ENCODE measurements around the gene RAPGEF6. TPM values are rescaled to one million over a fixed set of nuclear protein-coding genes. Genes with fewer than 3 reads are reported as not detected.

The RAPGEF6 gene
- total and polyA plus RNA-seq, 4 experiments from 2014 or later = 18.0 to 121 (median 73.0) TPM

DNA sequence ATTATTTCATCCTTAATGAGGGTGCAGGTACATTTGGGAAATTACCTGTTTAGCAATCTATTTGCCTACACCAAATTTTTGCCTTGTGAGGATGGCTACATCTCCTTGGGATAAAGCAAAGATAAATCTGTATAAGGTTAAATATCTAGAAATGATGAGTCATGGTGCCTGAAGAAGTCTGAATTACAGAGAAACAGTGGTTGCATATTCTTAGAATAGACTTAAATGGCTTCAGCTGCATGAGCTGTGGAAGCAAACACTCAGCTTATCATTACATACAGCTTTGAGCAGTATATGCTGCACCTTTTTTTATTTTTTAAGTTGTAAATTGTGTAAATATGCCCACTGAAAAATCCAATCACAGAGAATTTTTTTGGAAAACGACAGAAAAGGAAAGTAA, 153.5 kb downstream of the RAPGEF6 start:
- no peak overlapping the region for H3K27ac ChIP-seq (ENCODE audit: low read depth, low read length)
- peaks cover 56 to 71% of the 10 kb centered on the region in 2 donors for H3K36me3 Mint-ChIP-seq
- no peaks in the 10 kb centered on the region for H3K27me3 ChIP-seq (ENCODE audit: insufficient read depth, low read length)
- peaks cover 19% of the 10 kb centered on the region for H3K36me3 ChIP-seq (ENCODE audit: insufficient read depth, low read length)
- H3K4me1 ChIP-seq (ENCODE audit: insufficient read depth, low read length) = peaks cover 12% of the 10 kb centered on the region
- DNase-seq = no peak
- intact Hi-C loops (cut with micrococcal nuclease) = no loop called here
- H3K9me3 Mint-ChIP-seq = no peaks in the 10 kb centered on the region
- H3K9me3 ChIP-seq (ENCODE audit: control insufficient read depth in 1 of 2, low read length in 2 of 2) = no peaks in the 10 kb centered on the region
- peak overlapping the region in 1 of 7 donors; percentile 35 for H3K27ac Mint-ChIP-seq
- CTCF ChIA-PET (ENCODE audit: partially characterized antibody) = no interaction called here
- no peak overlapping the region for H3K4me3 Mint-ChIP-seq
- POLR2A ChIA-PET (ENCODE audit: partially characterized antibody) = no interaction called here
- H3K4me3 ChIP-seq (ENCODE audit: low read length in 2 of 2) = no peak overlapping the region
- H3K27me3 Mint-ChIP-seq = no peaks in the 10 kb centered on the region
- peaks cover 24 to 32% (median 26%) of the 10 kb centered on the region in 4 donors for H3K4me1 Mint-ChIP-seq

DNA sequence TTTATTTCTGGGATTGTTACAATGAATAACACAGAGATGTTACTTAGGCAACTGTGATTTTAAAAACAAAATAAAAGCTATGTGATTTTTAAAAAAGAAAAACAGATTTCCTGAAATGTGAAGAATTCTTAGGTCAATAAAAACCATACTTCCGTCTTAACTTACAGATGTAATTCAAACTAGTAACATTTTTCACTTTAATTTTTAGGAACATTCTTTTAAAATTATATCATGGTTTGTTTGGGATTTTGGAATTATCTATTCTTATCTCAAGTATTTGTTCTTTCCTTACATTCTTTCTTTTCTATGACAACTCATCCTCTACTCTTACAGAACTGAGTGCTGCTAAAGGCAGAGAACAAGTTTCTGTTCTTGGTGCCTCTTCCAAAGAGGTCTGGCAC, 159.5 kb downstream of the RAPGEF6 start:
- Mint-ChIP-seq H3K27ac (peak overlapping the region in 2 of 7 donors; percentile 55 to 57), H3K9me3 (no peaks in the 10 kb centered on the region), H3K4me3 (no peak overlapping the region), H3K4me1 (peaks cover 17 to 29% (median 23%) of the 10 kb centered on the region in 4 donors), H3K36me3 (peaks cover 44 to 75% of the 10 kb centered on the region in 2 donors), H3K27me3 (no peaks in the 10 kb centered on the region)
- ChIA-PET POLR2A (ENCODE audit: partially characterized antibody) (no interaction called here), CTCF (ENCODE audit: partially characterized antibody) (no interaction called here)
- no peaks in the 10 kb centered on the region for H3K27me3 ChIP-seq (ENCODE audit: insufficient read depth, low read length)
- H3K36me3 ChIP-seq (ENCODE audit: insufficient read depth, low read length) = peaks cover 16% of the 10 kb centered on the region
- no peak for DNase-seq
- H3K9me3 ChIP-seq (ENCODE audit: control insufficient read depth in 1 of 2, low read length in 2 of 2) = no peaks in the 10 kb centered on the region
- intact Hi-C loops (cut with micrococcal nuclease) = no loop called here
- peaks cover 8% of the 10 kb centered on the region for H3K4me1 ChIP-seq (ENCODE audit: insufficient read depth, low read length)
- no peak overlapping the region for H3K27ac ChIP-seq (ENCODE audit: low read depth, low read length)
- H3K4me3 ChIP-seq (ENCODE audit: low read length in 2 of 2) = no peak overlapping the region

DNA sequence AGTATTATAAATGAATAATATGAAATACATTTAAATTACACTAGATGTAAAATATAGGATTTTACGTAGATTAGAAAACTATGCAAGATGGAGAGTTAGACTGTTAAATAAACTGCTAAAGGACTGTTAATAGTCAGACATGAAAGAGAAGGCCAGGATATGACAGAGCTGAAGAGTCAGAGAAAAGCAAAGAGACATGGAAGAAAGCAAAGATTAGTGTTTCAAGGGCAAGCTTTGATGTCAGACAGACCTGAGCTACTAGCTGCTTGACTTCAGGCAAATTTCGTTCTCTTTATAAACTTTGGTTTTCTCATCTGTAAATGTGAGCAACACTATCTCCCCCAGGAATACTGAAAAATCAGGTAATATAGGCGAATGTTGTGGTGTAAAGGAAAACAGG, 161.3 kb downstream of the RAPGEF6 start:
- no peaks in the 10 kb centered on the region for H3K27me3 Mint-ChIP-seq
- Histone ChIP-seq H3K9me3 (ENCODE audit: control insufficient read depth in 1 of 2, low read length in 2 of 2) (no peaks in the 10 kb centered on the region), H3K4me1 (ENCODE audit: insufficient read depth, low read length) (no peaks in the 10 kb centered on the region), H3K4me3 (ENCODE audit: low read length in 2 of 2) (no peak overlapping the region), H3K27me3 (ENCODE audit: insufficient read depth, low read length) (no peaks in the 10 kb centered on the region), H3K36me3 (ENCODE audit: insufficient read depth, low read length) (peaks cover 16% of the 10 kb centered on the region), H3K27ac (ENCODE audit: low read depth, low read length) (no peak overlapping the region)
- peaks cover 15 to 28% (median 18%) of the 10 kb centered on the region in 4 donors for H3K4me1 Mint-ChIP-seq
- CTCF ChIA-PET (ENCODE audit: partially characterized antibody) = no interaction called here
- H3K4me3 Mint-ChIP-seq = peak overlapping the region in 1 of 8 donors; percentile 61
- POLR2A ChIA-PET (ENCODE audit: partially characterized antibody) = no interaction called here
- DNase-seq = no peak
- H3K36me3 Mint-ChIP-seq = peaks cover 41 to 68% of the 10 kb centered on the region in 2 donors
- H3K9me3 Mint-ChIP-seq = no peaks in the 10 kb centered on the region
- peak overlapping the region in 3 of 7 donors; percentile 17 to 90 (median 76) for H3K27ac Mint-ChIP-seq
- intact Hi-C loops (cut with micrococcal nuclease) = no loop called here

DNA sequence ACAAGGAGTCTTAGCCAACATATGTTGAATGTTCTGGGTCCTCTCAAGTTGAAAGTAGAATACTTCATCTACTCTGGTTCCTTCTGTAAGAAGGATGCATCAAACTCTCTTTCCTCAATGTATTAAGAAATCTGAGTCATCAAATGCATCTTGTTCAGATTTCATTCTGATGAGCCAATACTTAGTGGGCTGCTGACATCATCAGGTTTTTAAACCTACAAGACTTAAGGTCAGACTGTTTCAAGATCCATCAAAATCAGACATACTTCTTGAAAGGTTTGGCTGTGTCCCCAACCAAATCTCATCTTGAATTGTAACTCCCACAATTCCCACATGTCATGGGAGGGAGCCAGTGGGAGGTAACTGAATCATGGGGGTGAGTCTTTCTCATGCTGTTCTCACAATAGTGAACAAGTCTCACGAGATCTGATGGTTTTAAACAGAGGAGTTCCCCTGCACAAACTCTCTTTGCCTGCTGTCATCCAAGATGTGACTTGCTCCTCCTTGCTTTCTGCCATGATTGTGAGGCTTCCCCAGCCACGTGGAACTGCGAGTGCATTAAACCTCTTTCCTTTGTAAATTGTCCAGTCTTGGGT, 168.8 kb downstream of the RAPGEF6 start:
- Histone ChIP-seq H3K36me3 (ENCODE audit: insufficient read depth, low read length) (peaks cover 26% of the 10 kb centered on the region), H3K9me3 (ENCODE audit: control insufficient read depth in 1 of 2, low read length in 2 of 2) (no peaks in the 10 kb centered on the region), H3K27me3 (ENCODE audit: insufficient read depth, low read length) (no peaks in the 10 kb centered on the region), H3K4me3 (ENCODE audit: low read length in 2 of 2) (no peak overlapping the region), H3K27ac (ENCODE audit: low read depth, low read length) (no peak overlapping the region), H3K4me1 (ENCODE audit: insufficient read depth, low read length) (peaks cover 22% of the 10 kb centered on the region)
- intact Hi-C loops (cut with micrococcal nuclease) = no loop called here
- H3K4me1 Mint-ChIP-seq = peaks cover 21 to 40% (median 31%) of the 10 kb centered on the region in 4 donors
- H3K4me3 Mint-ChIP-seq = no peak overlapping the region
- H3K27me3 Mint-ChIP-seq = no peaks in the 10 kb centered on the region
- H3K9me3 Mint-ChIP-seq = no peaks in the 10 kb centered on the region
- ChIA-PET CTCF (ENCODE audit: partially characterized antibody) (no interaction called here), POLR2A (ENCODE audit: partially characterized antibody) (no interaction called here)
- peaks cover 58 to 64% of the 10 kb centered on the region in 2 donors for H3K36me3 Mint-ChIP-seq
- H3K27ac Mint-ChIP-seq = peak overlapping the region in 5 of 7 donors; percentile 19 to 75 (median 43)
- DNase-seq = no peak

DNA sequence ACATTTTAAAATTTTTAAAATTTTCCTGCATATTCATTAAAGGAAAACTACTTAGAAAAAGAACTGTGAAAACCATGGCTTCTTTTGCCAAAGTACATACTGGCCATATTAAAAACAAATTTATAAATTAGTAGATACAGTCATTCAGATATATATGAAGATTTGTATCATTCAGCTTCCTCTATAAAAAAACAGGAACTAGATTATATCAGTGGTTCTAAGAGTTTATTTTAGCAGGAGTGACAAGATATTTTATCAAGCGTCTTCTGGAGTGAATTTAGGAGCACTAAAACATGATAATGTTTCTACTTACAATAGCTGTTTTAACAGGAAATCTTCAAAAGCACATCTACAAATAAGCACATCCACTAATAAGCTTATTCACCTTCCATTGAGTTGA, 171.4 kb downstream of the RAPGEF6 start:
- Mint-ChIP-seq H3K9me3 (no peaks in the 10 kb centered on the region), H3K4me1 (peaks cover 26 to 44% (median 39%) of the 10 kb centered on the region in 4 donors), H3K4me3 (peak overlapping the region in 1 of 8 donors; percentile 31), H3K27me3 (no peaks in the 10 kb centered on the region), H3K36me3 (peaks cover 66 to 68% of the 10 kb centered on the region in 2 donors), H3K27ac (peak overlapping the region in 3 of 7 donors; percentile 7 to 66 (median 18))
- intact Hi-C loops (cut with micrococcal nuclease) = no loop called here
- Histone ChIP-seq H3K27ac (ENCODE audit: low read depth, low read length) (no peak overlapping the region), H3K9me3 (ENCODE audit: control insufficient read depth in 1 of 2, low read length in 2 of 2) (no peaks in the 10 kb centered on the region), H3K4me3 (ENCODE audit: low read length in 2 of 2) (no peak overlapping the region), H3K36me3 (ENCODE audit: insufficient read depth, low read length) (peaks cover 36% of the 10 kb centered on the region), H3K4me1 (ENCODE audit: insufficient read depth, low read length) (peaks cover 26% of the 10 kb centered on the region), H3K27me3 (ENCODE audit: insufficient read depth, low read length) (no peaks in the 10 kb centered on the region)
- ChIA-PET CTCF (ENCODE audit: partially characterized antibody) (interaction anchor here (0.7 to 1.5 kb wide), 2 partner anchors 190 to 544 kb away, joined by 3 read pairs; no protein-coding TSS in a partner anchor), POLR2A (ENCODE audit: partially characterized antibody) (interaction anchor here (1.0 kb wide), 1 partner anchor 126 kb away, joined by 3 read pairs; no protein-coding TSS in a partner anchor)
- no peak for DNase-seq

DNA sequence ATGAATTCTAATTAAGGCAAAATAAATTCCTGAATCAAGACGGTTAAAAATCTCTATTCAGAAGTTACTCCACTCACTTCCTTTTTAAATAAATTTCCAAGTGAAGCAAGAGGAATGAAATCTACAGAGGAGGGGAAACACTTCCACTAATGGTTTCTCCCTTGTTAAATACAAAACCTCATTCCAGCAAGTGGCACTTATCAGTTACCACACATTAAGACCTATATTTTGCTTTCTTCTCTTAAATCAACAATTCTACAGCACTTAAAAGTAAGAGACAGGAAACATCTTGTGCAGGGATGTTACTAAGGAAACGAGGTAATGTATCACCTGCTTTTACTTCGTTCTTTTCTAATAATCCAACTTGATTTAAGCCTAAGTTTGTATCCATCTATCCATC, 172.6 kb downstream of the RAPGEF6 start:
- peaks cover 25 to 47% (median 43%) of the 10 kb centered on the region in 4 donors for H3K4me1 Mint-ChIP-seq
- peaks cover 26% of the 10 kb centered on the region for H3K4me1 ChIP-seq (ENCODE audit: insufficient read depth, low read length)
- H3K4me3 ChIP-seq (ENCODE audit: low read length in 2 of 2) = no peak overlapping the region
- H3K36me3 ChIP-seq (ENCODE audit: insufficient read depth, low read length) = peaks cover 33% of the 10 kb centered on the region
- no peaks in the 10 kb centered on the region for H3K9me3 ChIP-seq (ENCODE audit: control insufficient read depth in 1 of 2, low read length in 2 of 2)
- H3K9me3 Mint-ChIP-seq = no peaks in the 10 kb centered on the region
- H3K36me3 Mint-ChIP-seq = peaks cover 69 to 71% of the 10 kb centered on the region in 2 donors
- no peak overlapping the region for H3K27ac ChIP-seq (ENCODE audit: low read depth, low read length)
- H3K27ac Mint-ChIP-seq = peak overlapping the region in 4 of 7 donors; percentile 27 to 78 (median 62)
- ChIA-PET POLR2A (ENCODE audit: partially characterized antibody) (interaction anchor here (1.0 kb wide), 1 partner anchor 127 kb away, joined by 3 read pairs; no protein-coding TSS in a partner anchor), CTCF (ENCODE audit: partially characterized antibody) (interaction anchor here (1.0 to 1.5 kb wide), 2 partner anchors 10 to 545 kb away, joined by 3 read pairs; no protein-coding TSS in a partner anchor)
- peak overlapping the region in 1 of 8 donors; percentile 61 for H3K4me3 Mint-ChIP-seq
- DNase-seq = peak in 1 of 5 donors; percentile 6
- intact Hi-C loops (cut with micrococcal nuclease) = no loop called here
- no peaks in the 10 kb centered on the region for H3K27me3 Mint-ChIP-seq
- no peaks in the 10 kb centered on the region for H3K27me3 ChIP-seq (ENCODE audit: insufficient read depth, low read length)

DNA sequence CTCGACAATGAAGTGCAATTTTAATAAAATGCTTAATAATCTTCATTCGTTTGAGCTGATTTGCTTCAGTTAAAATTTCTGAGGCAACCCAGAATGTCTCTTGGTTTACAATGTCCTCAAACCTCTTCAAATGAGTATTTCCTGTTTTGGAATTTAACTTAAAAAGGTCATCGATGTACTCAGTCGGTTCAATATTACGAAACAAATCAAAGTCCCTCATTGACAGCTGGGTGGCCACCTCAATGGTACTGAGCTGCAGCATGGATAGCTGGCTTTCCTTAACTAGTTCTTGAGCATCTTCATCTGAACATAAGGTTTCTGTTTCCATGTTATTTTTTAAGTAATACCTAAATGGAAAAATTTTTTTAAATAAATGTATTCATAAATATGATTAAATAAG, 173.3 kb downstream of the RAPGEF6 start:
- no peak for DNase-seq
- Mint-ChIP-seq H3K4me3 (no peak overlapping the region), H3K27me3 (no peaks in the 10 kb centered on the region), H3K27ac (no peak overlapping the region), H3K36me3 (peaks cover 68 to 69% of the 10 kb centered on the region in 2 donors), H3K4me1 (peaks cover 20 to 45% (median 40%) of the 10 kb centered on the region in 4 donors), H3K9me3 (no peaks in the 10 kb centered on the region)
- CTCF ChIA-PET (ENCODE audit: partially characterized antibody) = interaction anchor here (1.0 to 1.4 kb wide), 2 partner anchors 9 to 13 kb away, joined by 3 to 4 read pairs; no protein-coding TSS in a partner anchor
- intact Hi-C loops (cut with micrococcal nuclease) = no loop called here
- peaks cover 26% of the 10 kb centered on the region for H3K36me3 ChIP-seq (ENCODE audit: insufficient read depth, low read length)
- POLR2A ChIA-PET (ENCODE audit: partially characterized antibody) = interaction anchor here (1.0 kb wide), 1 partner anchor 18 kb away, joined by 3 read pairs; no protein-coding TSS in a partner anchor
- H3K4me3 ChIP-seq (ENCODE audit: low read length in 2 of 2) = no peak overlapping the region
- H3K27me3 ChIP-seq (ENCODE audit: insufficient read depth, low read length) = no peaks in the 10 kb centered on the region
- H3K4me1 ChIP-seq (ENCODE audit: insufficient read depth, low read length) = peaks cover 26% of the 10 kb centered on the region
- no peaks in the 10 kb centered on the region for H3K9me3 ChIP-seq (ENCODE audit: control insufficient read depth in 1 of 2, low read length in 2 of 2)
- H3K27ac ChIP-seq (ENCODE audit: low read depth, low read length) = no peak overlapping the region
